NCI-H2029 (cell line): ENCODE data around the gene BID.

Experiments used
- DNase-seq: peaks from one replicate; lab custom pipeline; 2025; lab: John Stamatoyannopoulos, UW

BID gene

GRCh38 chr22:17774206-17774925 lies at the start of gene BID:
Gene BID, minus strand, starts transcription at chr22:17774469. Its CDS starts 24,353 bp downstream, at chr22:17750116.
- DNase-seq = no peak

GRCh38 chr22:17823964-17824363 lies 49.7 kb upstream of the BID start:
- no peak for DNase-seq

DNA sequence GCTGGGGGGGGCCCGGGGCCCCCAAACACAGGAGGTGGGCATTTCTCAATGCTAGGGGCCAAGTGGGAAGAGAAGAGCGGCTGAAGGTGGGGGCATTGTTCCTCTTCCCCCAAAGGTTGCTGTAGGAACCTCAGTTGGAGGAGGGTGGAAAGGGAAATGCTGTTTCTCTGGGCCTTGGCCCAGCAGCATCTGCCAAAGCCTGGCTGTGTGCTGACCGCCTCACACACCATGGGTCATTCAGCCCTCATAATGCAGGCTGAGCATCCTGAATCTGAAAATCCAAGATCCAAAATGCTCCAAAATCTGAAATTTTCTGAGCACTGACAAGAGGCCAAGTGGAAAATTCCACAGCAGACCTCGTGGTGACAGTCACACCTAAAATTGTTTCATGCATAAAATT lies 49.0 kb upstream of the BID start:
- no peak for DNase-seq

GRCh38 chr22:17822087-17822486 lies 47.8 kb upstream of the BID start:
- DNase-seq = no peak

GRCh38 chr22:17820879-17821439 lies 46.7 kb upstream of the BID start:
- no peak for DNase-seq

DNA sequence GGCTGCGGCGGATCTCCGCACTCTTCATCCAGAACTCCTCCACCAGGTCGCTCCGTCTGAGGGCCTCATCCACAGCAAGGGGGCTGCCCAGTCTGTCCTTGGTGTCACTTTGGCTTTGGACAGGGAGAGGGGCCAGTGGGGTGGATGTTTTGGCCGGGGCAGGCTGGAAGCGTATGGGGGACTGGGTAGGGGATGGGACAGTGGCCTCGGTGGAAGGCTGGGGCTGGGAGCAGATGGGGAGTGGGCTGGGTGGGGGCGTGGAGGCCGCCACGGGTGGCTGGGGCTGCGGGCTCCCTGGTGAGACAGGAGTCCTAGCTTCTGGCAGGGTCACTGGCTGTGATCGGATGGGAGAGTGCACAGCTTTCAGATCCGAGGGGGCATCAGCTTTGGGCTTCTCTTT lies 44.4 kb upstream of the BID start:
- no peak for DNase-seq

- DNase-seq = no peak
Measured at GRCh38 chr22:17818180-17818579, 43.9 kb upstream of the BID start.

GRCh38 chr22:17817511-17818065 lies 43.3 kb upstream of the BID start:
- no peak for DNase-seq

DNA sequence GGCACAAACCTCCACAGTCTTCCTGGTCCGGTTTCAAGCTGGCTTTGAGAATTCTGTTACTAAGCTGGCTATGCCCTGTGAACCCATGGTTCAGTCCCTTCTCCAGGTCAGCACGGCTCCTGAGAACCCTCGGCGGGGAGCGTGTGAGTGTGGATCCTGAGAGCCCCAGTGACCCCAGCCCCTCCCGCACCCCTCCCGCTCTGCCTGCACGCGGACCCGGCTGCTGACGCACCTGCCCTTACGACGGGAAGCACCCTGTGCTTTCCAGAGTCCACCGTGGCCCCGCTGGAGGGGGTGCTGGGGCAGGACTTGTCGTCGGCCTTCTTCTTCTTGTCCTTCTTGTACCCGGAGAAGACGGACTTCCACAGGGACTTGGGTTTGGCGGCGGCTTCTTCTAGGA lies 42.8 kb upstream of the BID start:
- DNase-seq = no peak

GRCh38 chr22:17816649-17817048 lies 42.4 kb upstream of the BID start:
- DNase-seq = no peak

DNA sequence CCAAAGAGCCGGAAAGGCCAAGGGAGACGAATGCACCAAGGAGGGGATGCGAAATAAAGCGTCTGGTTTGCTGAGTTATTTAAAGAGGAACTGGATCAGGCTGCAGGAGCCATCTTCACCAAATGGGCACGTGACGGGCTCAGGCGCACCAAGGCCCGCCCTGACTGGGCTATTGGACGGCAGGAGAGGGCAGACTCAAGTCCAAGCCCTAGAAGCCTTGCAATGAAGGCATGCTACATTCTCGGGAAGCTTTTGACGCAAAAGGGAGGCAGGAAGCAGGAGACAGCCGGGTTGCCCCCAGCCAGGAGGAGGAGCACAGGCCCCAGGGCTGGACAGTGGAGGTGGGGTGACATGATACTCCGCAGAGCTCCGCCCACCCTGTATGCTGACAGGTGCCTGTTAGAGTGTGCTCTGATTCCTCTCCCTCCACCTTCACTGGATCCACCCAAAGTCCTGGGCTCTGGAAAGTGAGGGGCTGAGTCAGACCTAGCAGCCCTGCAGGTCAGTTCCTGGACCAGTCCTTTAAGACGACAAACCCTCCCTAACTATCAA lies 41.5 kb upstream of the BID start:
- no peak for DNase-seq

GRCh38 chr22:17814830-17815229 lies 40.6 kb upstream of the BID start:
- no peak for DNase-seq

DNA sequence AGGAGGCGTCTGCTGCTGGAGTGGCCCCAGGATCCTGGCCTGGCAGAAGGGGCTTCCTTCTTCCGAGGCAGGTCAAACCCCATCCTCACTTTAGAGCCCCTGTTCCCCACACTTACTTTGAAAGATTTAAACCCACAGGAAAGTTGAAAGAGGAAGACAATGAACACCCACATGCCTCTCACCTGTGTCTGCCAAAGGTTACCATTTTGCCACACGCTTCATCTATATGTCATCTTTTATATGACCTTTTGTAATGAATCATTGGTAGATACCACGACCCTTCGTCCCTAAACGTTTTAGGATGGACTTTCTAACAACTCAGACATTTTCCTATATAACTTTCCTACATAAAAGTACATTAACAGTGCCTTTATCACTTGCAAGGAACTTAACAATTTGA lies 39.8 kb upstream of the BID start:
- DNase-seq = no peak

DNA sequence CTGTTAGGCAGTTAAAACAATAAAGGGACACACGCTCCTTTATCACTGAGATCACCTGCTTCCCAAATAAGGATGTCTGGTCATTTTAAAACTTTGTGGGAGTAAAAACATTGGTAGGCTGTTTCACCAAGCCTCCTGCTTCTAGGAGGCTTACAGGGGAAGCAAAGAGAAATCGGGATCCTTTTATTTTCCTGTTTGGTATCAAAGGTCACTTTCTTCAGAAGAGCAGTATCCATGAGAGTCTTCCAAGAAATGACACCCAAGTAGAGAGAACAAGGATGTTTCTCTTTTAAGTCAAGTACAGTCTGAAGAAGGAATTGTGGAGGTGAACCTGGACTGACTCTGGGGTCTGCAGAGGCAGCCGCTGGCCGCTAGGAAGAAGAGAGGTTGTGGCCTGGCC lies 36.9 kb upstream of the BID start:
- DNase-seq = no peak

DNA sequence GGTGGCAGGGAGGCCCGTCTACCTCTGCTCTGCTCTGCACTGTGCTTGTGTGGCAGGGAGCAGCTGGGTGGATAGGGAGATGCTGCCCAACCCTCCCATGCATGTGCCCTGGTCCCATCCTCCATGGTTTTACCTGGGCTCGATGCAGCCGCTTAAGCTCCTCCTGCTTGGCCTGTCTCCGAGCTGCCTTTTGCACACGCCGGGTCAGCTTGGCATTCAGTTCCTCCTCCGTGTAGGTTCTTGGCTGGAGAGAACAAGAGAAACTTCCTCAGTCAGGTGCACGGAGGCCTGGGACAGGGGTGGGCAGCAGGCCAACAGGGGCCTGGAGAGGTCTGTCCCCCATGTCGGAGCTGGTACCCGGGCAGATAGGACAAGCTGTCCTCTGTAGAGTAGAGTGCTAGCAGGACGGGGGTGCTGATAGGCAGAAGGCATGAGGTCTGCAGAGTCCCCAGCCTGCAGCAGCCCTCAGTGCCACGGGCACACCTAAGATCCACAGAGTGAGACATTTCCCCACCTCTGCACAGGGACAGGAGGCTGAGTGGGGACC lies 36.4 kb upstream of the BID start:
- DNase-seq = no peak

DNA sequence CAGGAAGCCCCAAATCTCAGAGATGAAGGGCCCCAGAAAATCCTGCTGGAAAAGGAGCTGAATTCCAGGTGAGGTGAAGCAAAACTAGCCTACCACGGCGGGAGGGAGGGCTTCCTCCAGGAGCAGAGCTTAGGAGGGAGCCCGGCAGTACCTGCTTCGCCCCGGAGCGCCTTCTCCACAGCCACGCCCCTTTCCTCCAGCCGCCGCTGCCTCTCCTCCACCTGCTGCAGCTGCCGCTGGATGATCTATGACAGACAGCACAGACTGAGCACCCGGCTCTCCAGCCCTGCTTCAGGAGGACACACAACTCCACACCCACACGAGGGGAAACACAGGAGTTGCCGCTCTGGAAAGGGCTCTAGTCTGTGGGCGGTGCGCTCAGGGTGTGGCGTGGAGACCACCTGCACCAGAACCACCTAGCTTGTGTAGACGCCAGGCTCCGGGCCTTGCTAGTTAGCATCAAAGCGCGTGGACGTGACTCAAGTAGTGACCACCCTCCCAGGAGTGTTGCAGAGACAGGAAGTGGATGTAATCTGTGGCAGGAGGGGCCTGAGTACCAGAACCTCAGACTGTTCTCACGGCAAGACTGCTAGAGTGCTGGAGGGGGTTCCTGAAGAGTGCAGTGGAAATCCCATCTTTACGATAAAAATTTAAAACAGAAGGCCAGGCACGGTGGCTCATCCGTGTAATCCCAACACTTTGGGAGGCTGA lies 34.6 kb upstream of the BID start:
- DNase-seq = no peak

GRCh38 chr22:17807578-17808410 lies 33.5 kb upstream of the BID start:
- no peak for DNase-seq

DNA sequence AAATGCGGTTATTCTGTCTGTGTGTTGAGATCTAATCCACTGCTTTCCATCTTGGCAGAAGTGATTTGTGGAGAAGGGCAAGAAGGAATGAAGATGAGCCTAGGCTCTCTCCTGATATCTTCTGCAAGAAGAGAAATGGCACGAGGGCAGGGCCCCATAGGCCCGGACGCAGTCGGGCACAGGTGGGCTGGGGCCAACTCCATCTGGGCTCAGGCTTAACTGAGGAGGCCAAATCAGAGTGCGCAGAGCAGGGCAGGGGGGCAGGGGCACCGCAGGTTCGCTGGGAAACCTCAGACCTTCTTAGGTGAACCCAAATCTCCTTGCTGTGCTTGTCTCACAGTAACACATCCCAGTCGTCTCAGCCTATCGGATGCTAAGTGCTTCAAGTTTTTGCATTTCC lies 32.8 kb upstream of the BID start:
- no peak for DNase-seq

- no peak for DNase-seq
Measured at GRCh38 chr22:17806437-17806836, 32.2 kb upstream of the BID start.

GRCh38 chr22:17804331-17805080 lies 30.2 kb upstream of the BID start:
- no peak for DNase-seq
